NB4 (cell line): ENCODE data around the gene CCDC149.

Experiments used
- CTCF ChIP-seq: IDR thresholded peaks from one replicate; pipeline ENCODE4 v1.5.1; 2012; ENCODE audit warnings: low read depth, low read length
- MAX ChIP-seq: IDR thresholded peaks from 2 replicates; pipeline ENCODE4 v1.6.1; 2011; ENCODE audit warnings: low read depth, low read length
- POLR2A ChIP-seq: IDR thresholded peaks from 2 replicates; pipeline ENCODE4 v1.6.1; 2011; ENCODE audit warnings: mild to moderate bottlenecking; ENCODE audit not compliant: insufficient read length; ENCODE audit errors: extremely low read depth

- TF ChIP-seq CTCF (no peak), MAX (no peak), POLR2A (no peak)
Observed at GRCh38 chr4:24932515-24933225, 19.8 kb upstream of the CCDC149 start.
